ENCODE data around the gene ATP10A.

Gene ATP10A

DNA sequence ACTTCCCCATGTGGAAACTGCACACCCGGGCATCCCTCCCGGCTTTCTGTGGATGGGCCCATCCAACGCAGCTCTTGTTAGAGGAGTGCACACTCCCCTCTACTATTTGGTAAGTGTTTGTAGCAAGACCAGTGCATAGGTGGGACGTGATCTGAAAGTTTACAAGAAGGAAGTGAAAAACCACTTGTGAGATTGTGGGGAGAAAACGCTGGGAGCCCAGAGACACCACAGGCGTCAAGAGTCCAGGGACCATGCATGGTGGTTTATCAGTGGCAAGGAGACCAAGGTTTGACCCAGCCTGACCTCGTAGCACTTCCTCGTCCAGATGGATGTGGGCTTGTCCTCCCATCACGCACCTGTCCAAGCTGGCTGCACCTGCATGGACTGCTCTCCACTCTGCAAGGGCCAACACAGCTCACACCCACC lies 51.6 kb downstream of the ATP10A start:
- DNase-seq, result no peak

DNA sequence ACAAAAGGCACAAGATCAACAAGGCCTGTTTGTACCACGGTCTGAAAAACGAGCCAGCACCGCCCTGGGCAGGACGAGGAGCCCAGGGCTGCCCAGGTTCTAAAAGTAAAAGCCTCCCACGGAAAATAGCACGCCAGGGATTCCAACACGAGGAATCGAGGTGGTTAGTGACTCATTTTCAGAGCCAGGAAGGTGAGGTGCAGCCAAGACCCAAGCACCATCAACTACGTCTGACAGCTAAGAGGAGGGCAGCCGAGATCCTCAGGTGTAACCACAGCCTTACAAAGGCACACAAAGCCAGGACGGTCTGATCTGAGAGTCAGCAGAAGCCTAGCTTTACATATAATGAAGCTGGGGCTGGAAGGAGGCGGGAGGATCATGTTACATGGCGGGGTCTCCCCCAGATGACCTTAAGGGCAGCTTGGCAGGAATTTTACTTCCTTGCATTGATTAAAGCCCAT lies 52.5 kb downstream of the ATP10A start:
- DNase-seq, result no peak

DNA sequence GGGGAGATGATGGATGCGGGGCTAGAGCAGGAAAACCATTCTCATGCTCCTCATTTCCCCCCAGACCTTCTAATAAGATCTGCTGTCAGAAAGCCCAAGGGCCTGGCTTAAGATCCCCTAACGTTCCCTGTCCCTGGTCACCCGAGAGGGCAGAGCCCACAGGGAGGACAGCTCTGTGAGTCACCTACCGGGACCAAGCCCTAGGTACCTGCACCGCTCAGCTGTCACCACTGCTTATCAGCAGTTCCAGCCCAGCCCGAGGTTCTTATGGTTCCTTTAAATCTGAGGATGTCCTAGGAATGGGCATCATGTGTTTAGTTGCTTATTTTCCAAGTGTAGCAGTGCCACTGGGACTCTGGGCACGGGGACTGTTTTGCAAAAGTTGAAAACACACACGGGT lies 53.0 kb downstream of the ATP10A start:
- DNase-seq, result no peak

DNA sequence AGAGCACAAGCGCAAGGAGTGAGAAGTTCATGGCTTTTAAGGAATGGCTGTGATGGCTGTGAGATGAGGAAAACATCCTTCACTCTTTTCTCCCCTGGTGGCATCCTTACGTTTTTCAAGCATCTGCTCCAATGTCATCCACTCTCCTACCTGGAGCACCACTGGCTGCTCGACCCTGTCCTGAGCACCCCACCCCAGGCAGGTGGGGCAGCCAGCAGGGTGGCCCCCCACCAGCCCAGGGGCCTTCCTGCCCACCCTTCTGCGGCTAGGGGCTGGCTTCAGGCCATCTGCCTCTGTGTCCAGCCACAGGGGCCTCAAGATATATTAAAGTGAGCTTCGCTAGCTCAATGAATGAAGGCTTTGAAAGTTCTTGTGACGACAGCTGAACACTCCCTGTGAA lies 56.1 kb downstream of the ATP10A start:
- DNase-seq, result no peak

DNA sequence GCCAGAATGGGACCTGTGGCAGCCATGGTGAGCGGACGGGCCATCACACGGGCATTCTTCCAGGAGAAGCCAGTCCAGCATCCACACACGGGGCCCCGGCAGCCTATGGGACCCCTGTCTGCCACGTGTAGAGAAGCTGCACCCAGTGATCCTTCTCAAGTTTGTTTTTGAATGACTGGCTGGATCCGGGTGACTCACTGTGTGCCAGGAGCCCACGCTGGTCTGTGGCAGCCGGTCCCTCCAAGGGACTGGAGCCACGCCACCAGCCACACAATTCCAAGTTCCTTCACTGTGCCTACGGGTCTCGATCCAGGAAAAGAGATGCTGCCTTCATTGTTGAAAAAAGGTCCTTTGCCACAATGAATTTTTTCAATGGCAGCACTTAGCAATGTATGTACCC lies 58.1 kb downstream of the ATP10A start:
- DNase-seq, result no peak

DNA sequence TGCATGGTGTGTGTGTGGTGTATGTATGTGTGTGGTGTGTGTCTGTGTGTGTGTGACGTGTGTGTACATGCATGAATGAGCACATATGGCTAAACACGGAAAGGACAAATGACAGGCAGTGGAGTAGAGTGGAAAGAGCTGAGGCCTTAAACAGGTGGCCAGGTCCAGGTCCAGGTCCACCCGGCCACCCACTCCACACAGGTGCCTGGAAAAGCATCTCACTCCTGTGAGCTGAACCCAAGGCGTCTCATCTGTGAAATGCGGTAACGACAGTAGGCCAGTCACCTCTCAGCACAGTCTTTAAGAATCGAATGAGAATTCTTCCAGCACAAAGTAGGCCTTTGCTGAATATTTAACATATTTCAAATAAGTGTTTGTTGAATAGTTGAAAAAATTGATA lies 58.7 kb downstream of the ATP10A start:
- DNase-seq, result no peak

DNA sequence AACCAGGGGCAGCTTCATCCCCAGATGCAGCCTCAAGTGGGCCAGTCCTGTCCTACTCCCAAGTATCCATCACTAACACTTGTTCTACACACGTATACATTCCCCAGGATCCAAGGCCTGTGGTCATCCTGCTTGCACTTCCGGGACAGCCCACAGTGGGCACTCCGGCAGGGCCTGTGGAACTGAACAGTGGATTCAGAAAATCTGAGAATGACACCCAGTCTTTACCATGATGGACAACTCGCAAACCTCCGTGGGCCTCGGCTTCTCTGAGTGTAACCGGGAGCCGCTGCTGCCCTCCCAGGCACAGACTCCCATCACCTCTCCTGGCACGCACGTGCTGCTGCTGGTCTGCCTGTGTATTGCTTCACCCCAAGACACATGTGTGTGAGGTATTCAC lies 59.6 kb downstream of the ATP10A start:
- DNase-seq, result no peak

DNA sequence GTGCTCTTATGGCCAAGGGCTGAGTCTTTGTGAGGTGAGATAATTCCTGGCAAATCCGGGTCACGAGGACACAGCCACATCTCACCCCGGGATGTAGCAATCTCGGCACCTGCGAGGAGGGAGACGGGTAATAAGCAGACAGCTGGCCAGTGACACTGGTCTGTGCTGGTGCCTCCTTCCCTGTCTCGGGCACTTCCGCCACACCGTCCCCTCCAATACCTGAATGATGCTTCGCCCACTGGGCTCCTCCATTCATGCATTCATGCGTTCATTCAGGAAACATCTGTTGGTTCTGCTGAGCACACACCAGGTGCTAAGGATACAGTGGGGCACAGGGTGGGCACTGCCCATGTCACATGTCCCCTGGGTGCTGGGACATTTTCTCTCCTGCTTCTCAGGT lies 60.1 kb downstream of the ATP10A start:
- no peak for DNase-seq

DNA sequence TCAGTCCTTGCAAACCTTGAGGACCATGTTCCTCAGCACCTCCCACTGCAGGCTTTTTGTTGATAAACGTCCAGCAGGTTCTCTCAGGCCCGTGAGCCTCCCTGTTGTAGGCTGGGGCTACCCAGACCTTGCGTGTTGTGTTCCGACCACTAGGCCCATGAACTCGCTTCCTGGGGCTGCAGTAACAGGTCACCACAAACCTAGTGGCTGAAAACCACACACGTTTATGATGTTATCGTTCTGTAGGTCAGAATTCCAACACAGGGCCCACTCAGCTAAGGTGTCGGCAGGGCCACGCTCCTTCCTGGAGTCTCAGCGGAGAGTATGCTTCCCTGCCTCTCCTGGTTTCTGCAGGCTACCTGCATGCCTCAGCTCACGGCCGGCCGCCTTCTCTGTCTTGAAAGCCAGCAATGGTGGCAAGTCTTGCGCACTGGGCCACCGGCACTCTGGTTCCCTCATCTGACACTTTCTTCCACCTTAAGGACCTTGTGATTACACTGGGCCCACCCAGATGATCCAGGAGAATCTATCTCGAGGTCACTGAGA lies 60.8 kb downstream of the ATP10A start:
- DNase-seq, result no peak

DNA sequence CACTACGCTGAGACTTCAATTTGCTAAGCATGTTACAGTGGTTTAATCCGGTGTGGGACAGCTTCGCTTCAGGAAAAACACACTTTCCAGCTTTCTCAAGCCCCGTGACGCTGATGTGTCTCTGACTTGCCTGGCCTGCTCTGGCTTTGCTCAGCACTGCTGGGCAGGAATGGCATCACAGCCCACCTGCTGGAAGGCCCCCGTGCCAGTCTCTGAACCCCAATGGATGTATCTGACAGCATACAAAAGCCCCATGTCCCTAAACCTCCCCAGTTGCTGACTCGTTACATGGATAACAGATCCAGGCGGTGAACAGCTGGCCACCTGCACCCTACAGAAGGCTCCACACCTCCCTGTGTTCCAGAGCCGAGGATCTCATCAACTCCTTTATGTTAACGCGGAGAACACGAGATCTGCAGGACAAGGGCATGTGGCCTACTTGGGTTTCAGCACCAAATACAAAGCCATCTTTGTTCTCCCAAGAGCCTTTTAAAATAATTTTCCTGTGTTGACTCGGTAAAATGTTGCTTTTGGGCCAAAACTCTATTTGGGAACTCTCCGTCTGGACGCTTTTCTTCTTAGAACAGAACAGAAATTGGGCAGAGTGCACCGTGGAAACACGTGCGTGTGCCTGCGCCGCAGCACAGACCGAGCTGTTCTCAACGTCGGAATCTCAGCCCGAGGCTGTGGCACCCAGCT lies 61.4 kb downstream of the ATP10A start:
- no peak for DNase-seq

DNA sequence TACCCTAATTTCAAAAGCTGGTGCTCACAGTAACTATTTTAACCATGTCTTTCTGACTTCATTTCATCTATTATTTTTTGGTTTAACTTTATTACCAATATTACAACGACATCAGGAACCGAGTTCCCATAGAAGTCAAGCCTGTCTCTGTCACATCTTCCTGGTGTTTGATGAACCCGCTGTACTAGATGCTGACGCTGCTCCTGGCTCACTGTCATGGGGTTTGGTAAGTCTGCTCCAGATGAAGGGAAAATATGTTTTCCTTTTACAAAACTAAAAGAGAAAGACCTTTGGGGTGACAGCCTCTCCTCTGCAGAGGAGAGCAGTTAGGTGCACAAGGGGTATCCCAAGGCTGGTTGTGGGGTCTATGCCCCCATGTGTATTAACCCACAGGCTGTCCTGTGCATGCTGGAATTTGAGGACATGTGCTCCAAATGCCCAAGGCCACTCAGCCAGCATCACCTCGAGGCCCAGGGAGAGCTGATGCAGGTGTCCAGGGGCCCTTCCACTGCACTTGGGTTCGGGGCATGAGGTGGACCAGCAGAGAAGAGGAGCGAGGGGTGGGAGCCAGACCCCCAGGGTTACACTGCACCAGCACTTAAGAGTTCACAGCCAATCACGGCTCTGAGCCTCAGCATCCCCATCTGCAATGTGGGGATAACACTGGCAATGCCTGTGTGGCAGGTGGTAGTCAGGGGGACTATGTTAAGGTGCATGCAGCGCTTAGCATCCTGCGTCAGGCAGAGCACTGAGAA lies 62.2 kb downstream of the ATP10A start:
- no peak for DNase-seq

DNA sequence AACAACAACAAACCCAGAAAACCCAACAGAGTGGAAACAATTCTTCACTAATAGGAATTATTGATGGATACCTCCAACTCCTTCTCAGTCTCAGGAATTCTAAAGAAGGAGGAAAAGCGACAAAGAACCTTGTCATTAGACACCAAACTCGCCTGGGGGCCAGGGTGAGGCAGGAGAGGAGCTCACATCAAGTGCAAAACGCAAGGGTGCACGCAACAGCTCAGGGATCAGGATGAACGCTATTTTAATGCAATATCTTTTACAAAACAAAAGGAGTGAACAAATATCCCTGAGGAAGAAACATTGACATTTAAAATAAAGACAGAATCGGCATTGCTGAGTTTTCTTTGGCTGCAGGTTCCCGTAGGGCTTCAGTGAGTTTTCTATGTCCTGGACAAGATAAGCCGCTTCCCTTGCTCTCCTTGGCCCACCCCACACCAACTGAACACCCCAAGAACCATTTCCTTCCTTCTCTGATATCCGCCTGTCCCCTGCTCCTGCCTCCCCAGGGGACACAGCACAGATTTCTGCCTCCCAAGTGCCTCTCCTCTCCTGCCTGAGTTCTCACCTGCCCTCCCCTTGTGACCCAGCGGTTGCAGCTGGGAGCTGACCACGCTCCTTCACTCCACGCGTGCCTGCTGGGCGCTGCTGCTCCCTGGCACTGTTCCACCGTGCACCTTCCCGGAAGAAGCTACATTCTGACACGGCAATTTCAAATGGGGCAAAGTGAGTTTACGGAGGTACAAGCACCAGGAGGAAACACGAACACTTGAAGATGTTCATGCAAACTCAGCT lies 63.0 kb downstream of the ATP10A start:
- no peak for DNase-seq

DNA sequence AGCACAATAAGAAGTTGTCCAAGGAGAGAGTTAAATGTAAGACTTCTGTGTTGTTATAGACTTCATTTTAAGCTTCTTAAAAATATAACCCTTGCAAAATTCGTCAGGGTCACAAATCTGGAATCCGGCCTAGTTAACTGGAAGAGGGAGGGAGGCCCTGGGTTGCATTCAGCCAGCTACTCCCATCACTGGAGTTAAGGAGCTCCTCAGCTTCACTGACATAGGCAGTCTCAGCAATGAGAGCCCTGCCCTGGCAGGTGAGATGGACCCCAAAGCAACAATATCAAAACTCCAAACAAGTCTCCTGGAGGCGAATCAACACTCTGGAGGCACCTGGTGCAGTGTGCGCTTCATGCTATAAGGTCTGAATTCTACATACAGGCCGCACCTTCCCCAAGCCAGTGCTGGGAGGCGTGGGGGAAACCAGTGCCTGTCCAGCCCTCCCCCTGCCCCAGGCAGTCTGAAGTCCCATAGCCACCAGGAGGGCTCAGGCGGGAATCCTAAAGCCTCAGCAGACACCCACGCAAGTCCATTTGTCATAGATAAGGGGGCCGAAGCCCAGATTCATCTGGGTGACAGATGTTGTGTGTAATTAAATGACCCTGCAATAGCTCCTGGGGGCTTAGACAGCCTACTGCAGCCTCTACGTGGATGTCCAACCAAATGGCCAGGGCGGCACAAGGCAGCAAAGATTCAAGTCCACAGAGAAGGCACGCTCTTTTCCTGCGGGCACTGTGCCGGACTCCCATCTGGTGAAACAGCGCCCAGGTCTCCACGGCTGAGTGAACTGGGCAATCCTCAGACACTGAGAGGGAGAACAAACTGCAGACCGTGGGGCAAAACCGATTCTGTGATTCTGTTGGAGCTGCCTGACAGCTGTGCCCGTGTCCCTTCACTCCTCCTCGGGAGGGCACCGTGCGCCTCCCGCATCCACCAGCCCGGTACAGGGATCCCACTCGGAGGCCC lies 64.9 kb downstream of the ATP10A start:
- no peak for DNase-seq

DNA sequence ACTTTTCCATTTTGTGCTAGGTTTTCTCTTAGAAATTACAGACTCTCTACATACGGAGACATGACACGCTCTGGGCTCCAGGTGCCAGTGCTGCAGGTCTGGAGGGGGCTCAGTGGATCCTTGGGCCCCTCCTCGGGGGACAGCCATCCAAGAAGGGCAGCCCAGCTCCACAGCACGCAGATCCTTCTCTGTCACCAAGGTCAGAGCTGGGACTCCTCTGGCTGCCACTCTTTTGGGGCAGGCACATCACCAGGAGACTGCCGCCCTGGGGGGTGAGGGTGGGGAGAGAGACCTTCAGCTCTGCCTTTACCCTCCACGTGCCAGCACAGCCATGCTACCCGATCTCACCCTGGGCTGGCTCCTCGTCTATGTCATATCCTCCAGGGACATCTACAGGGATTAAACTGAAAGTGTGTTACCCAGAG lies 65.6 kb downstream of the ATP10A start:
- DNase-seq, result no peak

DNA sequence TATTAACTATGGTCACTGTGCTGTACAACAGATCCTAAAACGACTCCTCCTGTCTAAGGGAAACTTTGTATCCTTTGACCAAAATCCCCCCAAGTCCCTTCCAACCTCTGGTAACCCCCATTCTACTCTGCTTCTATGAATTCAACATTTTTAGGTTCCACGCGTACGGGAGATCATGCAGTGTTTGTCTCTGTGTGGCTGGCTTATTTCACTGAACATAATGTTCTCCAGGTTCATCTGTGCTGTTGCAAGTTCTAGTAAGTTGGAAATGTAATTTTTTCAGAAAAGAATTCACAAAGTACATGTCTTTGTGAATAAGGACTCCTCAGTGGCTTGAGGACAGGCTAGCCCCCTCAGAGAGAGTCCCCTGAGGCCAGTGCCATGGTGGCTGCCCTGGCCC lies 66.1 kb downstream of the ATP10A start:
- no peak for DNase-seq

DNA sequence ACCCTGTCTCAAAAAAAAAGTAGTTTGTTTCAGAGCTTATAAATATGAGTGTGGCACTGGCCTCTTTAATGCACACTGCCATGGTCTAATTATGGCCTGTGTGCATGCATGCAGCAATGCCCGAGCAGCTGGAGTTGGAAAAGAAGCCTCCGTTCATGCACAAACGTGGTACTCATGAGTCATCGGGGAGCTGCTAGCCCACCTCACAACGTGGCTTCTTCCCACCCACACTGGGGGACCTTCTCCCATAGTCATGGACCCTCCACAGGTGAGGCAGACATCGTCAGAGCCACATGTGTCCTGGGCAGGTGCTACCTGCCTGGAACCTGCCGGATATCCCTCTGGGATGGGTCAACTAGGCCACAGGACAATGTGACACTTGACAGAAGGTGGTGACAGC lies 66.7 kb downstream of the ATP10A start:
- DNase-seq, result no peak

DNA sequence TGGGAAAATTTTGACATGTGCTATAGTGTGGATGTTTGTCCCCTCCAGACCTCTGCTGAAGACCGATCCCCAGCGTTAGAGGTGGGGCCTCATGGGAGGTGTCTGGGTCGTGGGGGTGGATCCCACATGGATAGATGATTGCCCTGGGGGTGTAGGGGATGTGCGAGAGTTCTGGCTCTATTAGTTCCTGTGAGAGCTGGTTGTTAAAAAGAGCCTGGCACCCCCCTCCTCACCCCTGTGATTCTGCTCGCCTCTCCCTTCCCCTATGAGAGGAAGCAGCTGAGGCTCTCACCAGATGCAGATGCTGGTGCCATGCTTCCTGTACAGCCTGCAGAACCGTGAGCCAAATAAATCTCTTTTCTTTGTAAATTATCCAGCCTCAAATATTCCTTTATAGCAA lies 67.4 kb downstream of the ATP10A start:
- no peak for DNase-seq

DNA sequence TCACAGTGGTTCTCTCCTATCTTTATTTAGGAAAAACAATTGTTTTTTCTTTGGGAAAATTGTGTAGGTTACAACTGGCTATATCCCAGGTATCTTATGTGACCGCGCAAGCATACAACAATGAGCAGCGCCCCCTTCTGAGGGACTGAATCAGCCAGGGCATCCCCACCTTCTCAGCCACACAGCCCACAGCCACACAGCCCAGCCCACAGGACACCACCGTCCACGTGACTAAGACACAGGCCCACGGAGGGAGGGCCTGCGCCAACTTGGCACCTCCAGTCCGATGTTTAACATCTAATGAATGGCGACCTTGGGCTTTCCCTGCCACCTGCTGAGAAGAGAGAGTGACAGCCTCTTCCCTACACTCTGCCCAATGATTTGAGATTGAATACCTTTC lies 68.1 kb downstream of the ATP10A start:
- no peak for DNase-seq

DNA sequence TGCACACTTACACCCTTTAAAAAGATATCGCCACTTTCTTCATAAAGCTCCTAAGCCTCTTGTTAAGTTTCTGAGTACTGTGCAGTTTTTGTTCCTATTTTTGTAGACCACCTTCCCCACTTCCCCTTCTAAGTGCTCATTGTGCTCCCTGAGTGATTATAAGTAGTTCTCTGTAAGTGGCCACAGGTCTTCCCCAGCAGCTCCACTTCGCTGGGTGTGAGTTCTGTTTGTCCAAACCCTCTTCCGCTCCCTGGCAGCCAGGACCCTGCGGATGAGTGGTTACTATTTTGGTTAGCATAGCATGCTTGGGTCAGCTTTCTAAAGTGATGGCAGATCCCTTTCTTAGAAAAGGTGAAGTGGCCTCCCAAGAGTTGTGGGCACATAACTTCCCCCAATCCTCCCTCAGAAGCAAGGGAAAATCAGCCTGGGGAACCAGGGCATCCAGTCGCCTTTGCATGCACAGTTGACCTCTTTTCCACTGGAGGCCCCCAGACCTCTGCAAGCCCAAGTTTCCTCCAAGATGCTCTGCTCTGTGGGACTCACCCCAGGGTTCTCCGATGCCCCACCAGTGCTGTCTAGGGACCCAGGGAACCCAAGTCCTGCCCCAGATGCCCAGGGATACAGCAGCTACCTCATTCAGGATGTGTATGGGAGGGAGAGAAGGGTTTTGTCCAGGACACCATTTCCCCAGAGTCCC lies 69.6 kb downstream of the ATP10A start:
- DNase-seq, result peak; percentile 85 to 86

DNA sequence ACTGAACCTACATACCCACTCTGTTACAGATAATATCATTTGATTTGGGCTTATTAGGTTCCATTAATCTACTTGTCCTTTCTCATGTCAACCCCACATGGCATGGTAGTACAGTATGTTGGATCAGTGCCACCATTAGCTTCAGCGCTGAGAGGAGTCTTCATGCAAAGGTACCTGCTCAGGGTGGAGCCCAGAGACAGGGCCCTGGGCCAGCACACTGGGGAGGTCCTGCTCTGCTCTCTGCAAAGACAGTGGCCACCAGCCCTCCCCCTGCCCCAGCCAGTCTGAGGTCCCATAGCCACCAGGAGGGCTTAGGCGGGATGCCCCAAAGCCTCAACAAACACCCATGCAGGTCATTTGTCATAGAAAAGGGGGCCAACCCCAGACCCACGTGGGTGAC lies 71.0 kb downstream of the ATP10A start:
- DNase-seq, result no peak

DNA sequence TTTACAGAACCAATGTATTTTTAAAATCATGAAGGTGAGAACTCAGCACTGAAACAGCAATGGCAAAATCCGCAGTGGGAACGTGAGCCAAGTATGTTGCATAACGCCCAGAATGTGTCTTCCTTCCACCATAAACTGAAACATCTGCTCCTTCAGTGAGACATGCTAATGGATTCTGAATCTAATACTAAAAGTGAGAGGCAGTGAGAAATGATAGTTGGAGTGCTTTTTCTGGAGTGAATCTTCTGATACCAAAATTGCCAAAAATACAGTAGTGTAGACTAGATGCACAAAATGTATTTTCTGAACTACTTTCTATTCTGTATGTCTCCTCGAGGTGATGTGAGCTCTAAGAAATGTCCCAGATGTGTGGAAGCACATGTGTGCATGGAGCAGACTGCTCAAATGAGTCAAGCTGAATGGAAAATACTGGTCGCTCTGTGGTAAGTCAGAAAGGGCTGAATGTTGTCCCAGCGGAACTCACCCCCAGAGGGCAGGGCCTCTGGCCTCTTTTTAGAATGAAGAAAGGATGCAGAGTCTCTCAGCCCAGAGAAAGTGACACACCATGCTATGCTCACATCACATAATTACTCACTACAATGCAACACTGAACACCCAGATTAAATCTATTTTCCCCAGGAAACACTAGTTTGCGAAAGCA lies 73.0 kb downstream of the ATP10A start:
- peak; percentile 42 to 48 for DNase-seq
